NCI-H345 (cell line): ENCODE measurements around the gene ADGRG2.
"Not testable (repeated sequence)": the region's sequence is repeated elsewhere in the genome, so short reads cannot be mapped to it uniquely, and the experiment has no call there.

Source experiments
- DNase-seq: peaks from one replicate; lab custom pipeline; 2025; lab: John Stamatoyannopoulos, UW

ADGRG2 gene

DNA sequence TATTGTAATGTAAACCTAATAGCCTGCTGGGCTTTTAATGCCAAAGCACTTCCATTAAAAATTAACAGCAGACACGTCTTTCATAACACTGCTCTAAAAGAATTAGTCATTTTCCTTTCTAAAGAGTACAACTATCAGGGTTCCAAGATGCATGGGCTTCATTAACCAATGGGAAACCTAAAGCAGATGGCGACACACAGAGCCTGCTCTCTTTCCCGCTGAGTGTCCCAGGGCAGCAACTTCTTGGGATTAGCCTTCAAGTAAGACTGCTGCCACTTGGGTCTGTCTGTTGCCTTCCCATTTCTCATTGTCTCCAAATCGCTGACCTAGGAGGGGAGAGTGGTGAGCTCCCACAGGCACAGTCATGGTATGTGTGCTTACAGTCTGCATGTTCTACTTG lies 124.4 kb downstream of the ADGRG2 start:
- DNase-seq, result no peak

DNA sequence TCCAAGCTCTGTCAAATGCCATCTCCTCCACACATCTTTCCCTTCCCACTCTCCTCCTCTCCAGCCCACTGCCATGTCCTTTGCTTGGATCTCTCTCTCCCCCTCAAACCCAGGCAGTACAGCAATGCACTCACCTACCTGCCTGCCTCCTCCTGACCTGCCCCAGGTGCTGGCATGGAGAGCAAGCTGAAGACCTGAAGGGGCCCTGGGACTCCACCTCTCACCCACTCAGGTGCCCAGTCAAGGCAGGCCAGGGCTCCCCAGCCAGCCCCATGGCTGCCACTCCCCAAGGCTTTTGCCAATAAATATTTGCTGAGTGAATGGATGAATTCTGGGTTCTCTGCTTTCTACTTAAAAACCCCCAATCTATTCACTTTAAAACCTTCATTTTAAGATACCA lies 125.7 kb downstream of the ADGRG2 start:
- DNase-seq, result no peak

- DNase-seq, result no peak
These were observed 127.0 kb downstream of the ADGRG2 start for GRCh38 chrX:18995221-18995620.

GRCh38 chrX:18994713-18995112 lies 127.6 kb downstream of the ADGRG2 start:
- DNase-seq, result no peak

- DNase-seq, result no peak
These were observed 129.4 kb downstream of the ADGRG2 start for GRCh38 chrX:18992829-18993228.

DNA sequence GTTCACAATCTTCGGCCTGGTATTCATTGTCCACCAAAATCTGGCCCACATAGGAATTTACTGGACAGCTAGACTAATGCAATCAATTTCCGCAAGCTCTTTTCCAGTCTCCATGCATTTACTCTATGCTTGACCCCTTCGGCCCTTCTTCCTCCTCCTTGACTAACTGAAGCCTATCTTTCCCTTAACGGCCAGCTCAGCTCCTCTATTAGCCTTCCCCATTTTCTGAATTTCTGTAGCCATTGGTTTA lies 137.2 kb downstream of the ADGRG2 start:
- no peak for DNase-seq

DNA sequence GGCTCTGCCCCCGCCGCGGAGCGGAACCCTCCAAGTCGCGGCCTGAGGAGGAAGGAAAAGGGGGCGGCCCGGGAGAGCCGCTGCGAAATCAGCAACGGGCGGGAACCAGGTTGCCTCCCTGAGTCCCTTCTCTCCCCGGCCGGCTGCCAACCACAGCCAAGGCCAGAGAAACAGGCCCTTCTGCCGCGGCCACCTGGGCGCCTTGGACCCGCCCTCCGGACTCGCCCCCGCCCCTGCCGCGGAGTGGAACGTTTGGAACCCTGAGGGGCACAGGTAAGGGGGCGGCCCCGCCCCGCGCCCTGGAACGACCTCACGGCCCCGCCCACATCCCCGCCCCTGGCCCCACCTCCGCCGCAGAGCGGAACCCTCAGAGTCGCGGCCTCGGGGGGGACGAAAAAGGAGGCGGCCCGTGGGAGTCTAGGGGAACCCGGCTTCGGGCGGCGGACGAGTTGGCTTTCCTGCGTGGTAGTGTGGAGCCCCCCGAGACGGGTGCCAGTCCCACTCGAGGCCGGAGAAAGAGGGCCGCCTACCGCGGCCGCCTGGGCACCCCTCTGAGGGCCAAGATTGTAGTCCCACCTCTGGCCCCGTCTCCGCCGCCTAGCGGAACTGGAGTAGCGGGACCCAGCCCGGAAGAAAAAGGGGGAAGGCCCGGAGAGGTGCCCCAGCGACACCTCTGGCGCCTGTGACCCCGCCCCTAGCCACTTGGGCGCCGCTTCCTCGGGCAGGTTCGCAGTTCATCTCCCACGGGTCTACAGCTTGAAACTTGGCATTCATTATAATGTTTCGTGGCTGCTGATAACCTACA lies 137.7 kb downstream of the ADGRG2 start:
- DNase-seq, result peak; percentile 86

- peak; percentile 62 for DNase-seq
These were observed 138.4 kb downstream of the ADGRG2 start, which contains the start of gene PHKA2 for GRCh38 chrX:18983666-18984380. TSS of gene PHKA2 (minus strand) at chrX:18984114. CDS start at chrX:18983932, 182 bp downstream.

DNA sequence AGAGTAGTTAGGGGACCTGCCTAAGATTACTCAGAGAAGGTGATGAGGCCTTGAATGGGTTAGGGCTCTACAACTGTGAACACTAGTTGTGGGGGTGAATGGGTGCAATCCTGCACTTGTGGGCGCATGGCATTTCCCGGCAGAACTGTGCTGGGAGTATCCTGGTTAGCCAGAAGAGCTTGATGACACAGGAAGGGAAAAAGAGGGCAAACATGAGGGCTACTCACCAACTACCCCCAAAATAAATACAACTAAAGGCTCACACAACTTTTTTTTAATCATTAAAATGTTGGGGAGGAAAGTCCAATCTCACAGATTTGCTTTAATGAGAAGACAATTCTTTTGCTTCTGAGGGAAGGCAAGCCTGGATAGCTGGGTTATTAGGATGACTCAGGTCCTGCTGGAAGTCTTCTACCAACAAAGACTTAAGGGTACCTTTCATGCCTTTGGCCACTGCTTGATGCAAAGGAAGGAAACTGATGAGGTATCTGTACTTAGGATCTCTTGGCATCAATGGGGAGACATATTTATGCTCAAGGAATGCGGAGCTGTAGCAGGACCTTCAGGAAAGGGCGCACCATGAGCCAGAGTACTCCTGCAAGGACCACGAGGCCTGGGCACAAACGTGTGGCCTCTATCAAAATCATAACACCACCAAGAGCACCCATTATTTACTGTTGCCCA lies 141.0 kb downstream of the ADGRG2 start:
- no peak for DNase-seq

GRCh38 chrX:18980262-18980661 lies 142.0 kb downstream of the ADGRG2 start:
- not testable (repeated sequence) for DNase-seq

GRCh38 chrX:18974993-18975392 lies 147.3 kb downstream of the ADGRG2 start:
- DNase-seq, result no peak

- peak; percentile 73 for DNase-seq
These were observed 148.6 kb downstream of the ADGRG2 start for GRCh38 chrX:18973527-18974192.

- DNase-seq, result no peak
These were observed 150.8 kb downstream of the ADGRG2 start for GRCh38 chrX:18971506-18971905.

DNA sequence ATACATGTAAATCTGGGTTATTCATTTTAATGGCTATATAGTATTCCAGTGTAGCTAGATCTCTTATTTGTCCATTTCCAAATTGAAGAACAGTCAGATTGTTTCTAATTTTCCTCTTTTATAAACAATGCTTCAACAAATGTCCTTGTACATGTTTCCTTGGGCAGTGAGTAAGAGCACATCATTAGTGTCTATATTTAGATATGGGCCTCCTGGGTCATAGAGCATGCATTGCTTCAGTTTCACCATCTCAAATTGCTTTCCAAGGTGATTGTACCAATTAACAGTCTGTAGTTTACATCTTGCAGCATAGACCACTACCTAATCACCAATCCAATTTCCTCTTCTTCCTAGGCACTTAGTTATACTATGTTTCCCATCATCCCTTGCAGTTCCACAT lies 151.8 kb downstream of the ADGRG2 start:
- DNase-seq, result no peak

DNA sequence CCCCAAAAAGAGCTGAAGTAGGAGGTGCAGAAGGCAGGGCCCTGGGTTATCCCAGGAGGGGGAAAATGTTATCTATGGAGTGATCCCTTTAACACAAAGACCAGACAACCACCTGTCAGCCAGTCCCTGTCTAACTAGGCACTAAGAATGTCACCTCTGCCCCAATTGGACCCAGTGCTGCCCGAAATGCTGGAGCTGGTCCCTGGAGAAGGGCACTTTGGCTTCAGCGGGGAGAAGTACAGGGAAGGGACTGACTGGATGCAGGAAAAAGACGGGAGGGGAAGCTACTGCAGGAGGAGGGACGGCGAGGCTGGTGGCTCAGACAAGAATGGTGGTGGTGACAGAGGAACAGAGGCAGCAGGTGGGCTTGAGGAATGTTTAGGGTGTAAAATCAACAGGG lies 155.6 kb downstream of the ADGRG2 start:
- no peak for DNase-seq

DNA sequence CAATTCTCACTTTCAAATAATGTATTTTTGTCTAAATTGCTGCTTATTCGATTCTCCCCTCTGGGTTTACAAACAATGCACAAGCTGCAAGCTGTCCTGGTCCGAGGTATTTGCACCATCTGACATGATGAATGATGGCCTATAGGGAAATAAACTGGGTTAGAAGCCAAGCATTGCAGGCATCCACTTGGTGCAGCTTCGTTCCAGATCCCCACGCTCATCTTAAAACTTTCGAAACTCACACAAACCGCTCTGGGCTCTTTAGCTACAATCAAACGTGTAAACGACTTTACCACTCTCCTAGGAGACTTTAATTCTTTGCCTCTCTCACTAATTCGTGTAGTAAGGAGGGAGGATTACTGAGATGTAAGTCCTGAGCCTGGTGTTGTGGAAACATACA lies 157.4 kb downstream of the ADGRG2 start:
- DNase-seq, result no peak

DNA sequence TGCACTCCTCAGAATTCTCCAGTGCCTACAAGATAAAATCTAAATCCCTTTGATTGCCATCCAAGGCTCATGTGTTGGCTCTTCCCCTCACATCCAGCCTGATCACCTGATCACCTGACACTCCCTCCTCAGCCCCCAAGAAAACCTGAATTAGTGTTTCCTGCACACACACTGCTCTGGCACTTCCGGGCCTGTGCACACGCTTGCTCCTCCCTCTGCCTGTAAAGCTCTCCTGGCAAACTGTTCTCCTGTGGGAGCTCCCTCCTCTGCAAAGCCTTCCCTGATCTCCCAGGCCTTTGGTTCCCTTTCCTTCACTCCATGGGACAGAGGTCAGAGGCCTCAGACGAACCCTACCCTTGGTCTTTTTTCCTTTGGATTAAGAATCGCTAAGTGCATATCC lies 158.2 kb downstream of the ADGRG2 start:
- DNase-seq, result no peak

DNA sequence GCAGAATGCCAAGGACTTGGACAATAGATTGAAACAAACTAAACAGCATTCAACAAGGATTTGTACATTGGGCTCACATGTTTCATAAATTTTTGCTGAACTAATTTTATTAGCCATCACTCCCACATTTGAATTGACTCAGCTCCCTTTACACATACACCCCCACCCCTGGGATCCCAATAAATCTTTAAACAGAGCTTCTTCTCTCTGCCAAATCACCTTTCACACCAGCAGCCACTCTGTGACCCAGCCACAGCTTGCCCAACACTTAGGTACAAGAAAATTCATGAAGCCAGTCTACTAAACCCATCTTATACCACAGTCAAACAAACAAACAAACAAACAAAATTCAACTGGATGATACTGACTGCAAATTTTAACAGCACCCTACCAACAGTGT lies 159.9 kb downstream of the ADGRG2 start:
- no peak for DNase-seq

DNA sequence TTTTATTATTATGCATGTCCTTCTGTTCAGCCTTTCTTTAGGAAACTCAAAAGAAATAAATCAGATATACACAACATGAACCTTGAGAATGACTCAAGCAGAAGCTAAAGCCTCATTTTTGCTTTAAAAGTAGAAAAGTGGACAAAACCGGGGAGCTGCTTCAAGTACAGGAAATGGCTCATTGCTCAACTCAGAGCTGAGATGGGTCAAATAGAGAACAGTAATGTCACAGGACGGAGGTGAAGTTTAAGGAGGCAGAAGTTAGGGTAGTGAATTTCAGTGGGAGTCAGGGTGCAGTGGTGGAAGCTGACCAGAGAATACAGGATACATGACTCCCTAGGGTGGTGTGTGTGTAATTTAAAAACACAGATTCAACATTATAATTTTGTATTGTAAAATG lies 160.6 kb downstream of the ADGRG2 start:
- no peak for DNase-seq

DNA sequence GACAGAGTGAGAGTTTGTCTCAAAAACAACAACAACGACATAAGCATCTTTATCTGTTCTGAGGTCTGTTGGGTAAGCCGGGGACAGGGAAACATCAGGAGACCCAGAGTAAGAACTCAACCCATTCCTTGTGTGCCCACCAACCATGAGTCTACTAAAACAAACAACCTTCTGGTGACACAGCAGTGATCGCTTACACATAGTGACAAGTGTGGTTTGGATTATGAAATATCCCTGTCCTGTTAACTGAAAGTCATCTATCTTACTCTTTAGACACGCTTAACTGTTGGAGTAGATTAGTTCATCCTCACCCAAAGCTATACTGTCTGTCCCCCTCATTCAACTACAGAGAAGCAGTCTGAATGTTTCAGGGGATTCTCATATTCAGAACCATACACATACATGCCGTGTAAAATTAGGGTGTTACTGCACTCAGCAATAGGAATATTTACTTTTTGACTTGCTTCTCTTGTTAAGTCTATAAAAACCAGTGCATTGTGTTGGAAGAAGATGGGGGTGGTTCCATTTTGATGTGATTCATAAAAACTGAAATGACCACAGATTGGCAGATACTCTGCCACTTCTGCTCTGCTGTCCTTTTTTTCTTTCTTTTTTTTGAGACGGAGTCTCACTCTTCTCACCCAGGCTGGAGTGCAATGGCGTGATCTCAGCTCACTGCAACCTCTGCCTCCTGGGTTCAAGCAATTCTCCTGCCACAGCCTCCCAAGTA lies 165.8 kb downstream of the ADGRG2 start:
- DNase-seq, result no peak

DNA sequence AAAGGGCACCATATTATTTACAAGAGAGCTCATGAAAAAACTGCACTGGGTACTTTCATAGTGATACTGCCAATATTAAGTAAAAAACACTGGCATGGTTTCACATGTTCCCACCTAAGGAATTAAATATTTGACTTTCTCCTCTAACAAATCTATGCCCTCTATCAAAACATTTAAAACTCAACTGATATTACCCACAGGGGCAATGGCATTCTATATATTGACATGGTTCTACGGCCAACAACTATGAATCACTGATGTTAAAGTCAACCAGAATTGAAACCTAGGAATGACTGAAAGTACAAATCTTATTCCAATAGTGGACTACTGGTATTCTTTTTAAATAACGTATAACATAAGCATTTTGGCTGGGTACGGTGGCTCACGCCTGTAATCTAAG lies 166.6 kb downstream of the ADGRG2 start:
- no peak for DNase-seq

DNA sequence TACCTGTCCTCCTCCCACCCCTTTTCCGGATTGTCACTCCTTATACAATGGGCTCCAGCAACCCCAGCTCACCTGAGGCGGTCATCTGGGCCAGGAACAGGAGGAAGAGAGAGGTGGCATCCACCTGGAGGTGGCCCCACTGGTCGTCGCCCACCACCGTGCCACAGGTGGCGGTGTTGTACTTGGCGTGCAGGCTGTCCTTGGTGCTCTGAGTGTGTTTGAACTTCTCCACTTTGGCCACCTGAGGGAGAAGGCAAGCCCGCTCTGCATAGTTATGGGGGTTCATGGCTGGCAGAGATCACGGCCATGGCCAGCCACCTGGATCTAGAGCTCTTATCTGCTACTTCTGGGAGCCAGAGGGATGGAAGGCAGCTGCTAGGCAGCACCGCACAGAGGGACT lies 171.2 kb downstream of the ADGRG2 start:
- no peak for DNase-seq
